Activated CD4-positive, CD25-positive, alpha-beta regulatory T cell treated with anti-CD3 and anti-CD28 coated beads, Interleukin-2, amount 50 U/mL, for 24 hours (primary cell): ENCODE measurements around the gene PCBD2.
A peak's percentile ranks its signal among the peaks of the same experiment; 100 is the strongest.
"Not testable (repeated sequence)": the region's sequence is repeated elsewhere in the genome, so short reads cannot be mapped to it uniquely, and the experiment has no call there.

Experiments
- ATAC-seq, 2 donors: fragments of 150-1000 bp; cut with Tn5 transposase; one replicate each; pipeline ENCODE4 v1.10.0; 2021; ENCODE audit warnings: mild to moderate bottlenecking in 1 of 2, moderate library complexity in 1 of 2

The PCBD2 gene

GRCh38 chr5:134964359-134965270 lies 59.7 kb downstream of the PCBD2 start:
- peak; percentile 51 to 58 for ATAC-seq

- no peak for ATAC-seq
Observed at GRCh38 chr5:134965271-134965825, 60.4 kb downstream of the PCBD2 start.

- no peak for ATAC-seq
Observed at GRCh38 chr5:134967607-134968006, 62.7 kb downstream of the PCBD2 start, which contains the start of gene CATSPER3. Gene CATSPER3 (plus strand): TSS chr5:134967907. CDS start chr5:134967992, 85 bp downstream.

- ATAC-seq, result no peak
Observed at GRCh38 chr5:134968055-134968454, 63.1 kb downstream of the PCBD2 start.

GRCh38 chr5:134969166-134969565 lies 64.2 kb downstream of the PCBD2 start:
- ATAC-seq, result no peak

GRCh38 chr5:134975078-134975715 lies 70.3 kb downstream of the PCBD2 start:
- ATAC-seq, result no peak

GRCh38 chr5:134975843-134976242 lies 70.9 kb downstream of the PCBD2 start:
- no peak for ATAC-seq

GRCh38 chr5:134976841-134977240 lies 71.9 kb downstream of the PCBD2 start:
- no peak for ATAC-seq

- no peak for ATAC-seq
Observed at GRCh38 chr5:134979416-134979815, 74.5 kb downstream of the PCBD2 start.

GRCh38 chr5:134982230-134982629 lies 77.3 kb downstream of the PCBD2 start:
- no peak for ATAC-seq

GRCh38 chr5:134989266-134989830 lies 84.4 kb downstream of the PCBD2 start:
- ATAC-seq, result no peak

- ATAC-seq, result not testable (repeated sequence)
Observed at GRCh38 chr5:134990183-134990582, 85.3 kb downstream of the PCBD2 start.

GRCh38 chr5:134992148-134992547 lies 87.2 kb downstream of the PCBD2 start:
- no peak for ATAC-seq

- no peak for ATAC-seq
Observed at GRCh38 chr5:134993161-134993560, 88.2 kb downstream of the PCBD2 start.

GRCh38 chr5:134994560-134995156 lies 89.7 kb downstream of the PCBD2 start:
- ATAC-seq, result no peak

GRCh38 chr5:134995850-134996402 lies 91.0 kb downstream of the PCBD2 start:
- no peak for ATAC-seq

- no peak for ATAC-seq
Observed at GRCh38 chr5:134997015-134997414, 92.1 kb downstream of the PCBD2 start.

GRCh38 chr5:134998068-134998467 lies 93.1 kb downstream of the PCBD2 start:
- ATAC-seq, result not testable (repeated sequence)

GRCh38 chr5:135004376-135004775 lies 99.4 kb downstream of the PCBD2 start:
- ATAC-seq, result no peak

GRCh38 chr5:135005076-135005475 lies 100.1 kb downstream of the PCBD2 start:
- no peak for ATAC-seq

GRCh38 chr5:135007305-135007704 lies 102.4 kb downstream of the PCBD2 start:
- no peak for ATAC-seq

GRCh38 chr5:135007749-135008363 lies 102.9 kb downstream of the PCBD2 start:
- no peak for ATAC-seq
